GM19351 (cell line): Measurements from ENCODE around the gene ISM1.

Source experiments
- ATAC-seq: cut with Tn5 transposase; IDR thresholded peaks from one replicate; pipeline ENCODE4 v1.9.1; 2021; ENCODE audit warnings: mild to moderate bottlenecking, moderate library complexity; ENCODE audit not compliant: unreplicated experiment

Gene ISM1

GRCh38 chr20:13251904-13252297, 30.8 kb downstream of the ISM1 start:
- no peak for ATAC-seq

GRCh38 chr20:13255356-13255755, 34.3 kb downstream of the ISM1 start:
- no peak for ATAC-seq

GRCh38 chr20:13256606-13257005, 35.5 kb downstream of the ISM1 start:
- no peak for ATAC-seq

DNA sequence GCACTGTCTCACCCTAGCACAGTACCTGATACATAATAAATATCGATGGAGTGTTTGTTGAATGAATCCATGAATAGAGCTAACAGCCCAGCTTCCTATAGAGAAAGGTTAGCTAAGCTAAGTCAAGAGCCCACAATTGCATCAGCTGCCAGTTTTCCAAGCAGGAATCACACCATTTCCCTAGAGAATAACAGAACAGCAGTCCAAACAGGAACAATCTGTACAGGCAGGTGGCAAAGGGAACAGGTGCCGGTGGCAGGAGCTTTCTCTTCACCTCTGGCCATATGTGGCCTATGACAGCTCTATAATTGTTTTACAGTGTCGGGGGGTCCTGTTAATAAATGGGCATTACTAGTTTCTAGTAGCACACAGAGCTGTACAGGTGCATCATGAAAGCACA, 38.8 kb downstream of the ISM1 start:
- ATAC-seq, result no peak

DNA sequence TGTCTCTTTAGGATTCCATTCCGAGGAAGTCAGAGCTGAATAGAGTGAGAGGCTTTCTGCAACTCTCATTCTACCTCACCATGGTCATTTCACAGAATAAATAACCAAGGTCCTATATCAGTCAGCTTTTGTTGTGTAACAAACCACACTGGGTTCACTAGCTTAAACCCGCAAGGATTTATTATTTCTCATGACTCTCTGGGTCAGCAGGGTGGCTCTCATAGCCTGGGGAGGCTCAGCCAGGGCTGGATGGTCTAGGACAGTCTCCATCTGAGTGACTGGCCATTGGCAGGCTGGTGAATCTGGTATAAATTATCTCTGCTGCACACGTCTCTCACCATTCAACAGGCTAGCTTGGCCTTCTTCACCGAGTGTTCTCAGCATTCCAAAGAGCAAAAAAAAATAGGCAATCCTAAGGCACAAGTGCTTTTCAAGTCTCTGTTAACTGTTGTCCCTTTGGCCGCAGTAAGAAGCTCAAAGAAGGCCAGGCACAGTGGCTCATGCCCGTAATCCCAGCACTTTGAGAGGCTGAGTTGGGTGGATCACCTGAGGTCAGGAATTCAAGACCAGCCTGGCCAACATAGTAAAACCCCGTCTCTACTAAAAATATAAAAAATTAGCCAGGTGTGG, 39.7 kb downstream of the ISM1 start:
- no peak for ATAC-seq

DNA sequence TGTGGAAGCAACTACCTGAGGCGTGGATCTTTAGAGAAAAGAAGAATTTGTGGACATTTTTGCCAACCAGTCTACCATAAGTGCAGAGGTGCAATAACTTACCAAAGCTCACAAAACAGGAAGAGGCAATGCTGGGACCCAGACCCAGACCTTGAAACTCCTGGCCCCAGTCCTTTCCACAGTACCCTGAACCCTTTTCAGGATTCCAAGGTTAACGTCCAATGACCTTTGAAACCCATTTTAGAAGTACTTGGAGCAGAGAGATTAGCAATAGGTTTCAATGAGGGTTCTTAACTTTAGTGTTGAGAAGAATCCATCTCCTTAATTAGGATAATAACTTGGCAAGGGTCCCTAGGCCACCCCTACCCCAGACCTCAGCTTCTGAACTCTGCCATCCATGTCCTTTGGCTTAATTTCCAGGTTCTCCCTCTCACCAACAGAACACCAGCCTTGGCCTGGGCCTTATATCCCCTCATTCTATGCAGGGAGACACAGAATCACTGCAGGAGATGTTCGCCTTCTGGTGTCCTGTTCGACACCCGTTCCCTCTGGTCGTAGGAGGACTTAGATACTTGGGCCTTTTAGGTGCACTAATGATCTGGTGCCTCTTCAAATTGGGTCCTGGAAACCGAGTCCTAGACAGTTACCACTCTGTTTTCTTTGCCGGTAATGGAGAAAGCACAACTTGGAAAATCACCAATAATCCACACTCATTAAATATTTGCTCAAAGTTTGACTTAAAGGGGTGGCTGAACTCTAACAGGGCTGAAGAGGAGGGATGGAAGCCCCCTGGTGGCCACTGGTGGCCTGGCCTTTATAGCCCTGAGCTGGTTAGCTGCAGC, 40.6 kb downstream of the ISM1 start:
- peak; percentile 91 for ATAC-seq

GRCh38 chr20:13262302-13262650, 41.2 kb downstream of the ISM1 start:
- ATAC-seq, result no peak

DNA sequence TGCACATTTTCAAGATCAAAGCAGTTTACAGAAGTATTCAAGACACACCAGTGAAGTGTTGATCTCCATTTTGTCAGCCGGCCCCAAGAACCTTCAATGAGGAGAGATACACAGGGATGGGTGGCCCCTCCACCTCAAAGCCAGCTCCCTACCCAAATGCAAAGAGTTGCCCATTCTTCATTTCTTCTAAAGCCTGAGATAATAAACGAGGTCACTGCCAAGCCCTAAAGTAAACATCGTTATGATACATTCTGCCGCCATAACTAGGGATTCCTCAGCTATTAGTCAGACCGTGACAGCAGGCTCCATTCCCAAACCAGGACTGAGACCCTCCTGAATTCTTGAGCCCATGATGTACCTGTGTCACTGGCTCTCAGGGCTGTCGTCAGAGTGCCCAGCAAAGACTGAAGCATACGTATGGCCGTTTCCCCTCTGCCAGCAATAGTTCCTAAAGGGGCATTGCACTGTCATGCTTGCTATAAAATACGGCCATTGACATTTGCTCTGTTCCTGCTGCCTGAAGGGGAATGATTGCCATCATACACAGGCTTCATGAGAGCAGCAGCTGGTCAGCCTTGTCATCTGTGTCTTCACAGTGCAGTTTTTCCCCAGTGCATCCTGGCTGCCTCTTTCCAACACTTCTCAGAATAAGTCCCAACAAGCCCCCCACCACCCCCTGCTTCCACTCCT, 41.7 kb downstream of the ISM1 start:
- no peak for ATAC-seq

- no peak for ATAC-seq
These were observed 42.4 kb downstream of the ISM1 start for GRCh38 chr20:13263451-13263850.

DNA sequence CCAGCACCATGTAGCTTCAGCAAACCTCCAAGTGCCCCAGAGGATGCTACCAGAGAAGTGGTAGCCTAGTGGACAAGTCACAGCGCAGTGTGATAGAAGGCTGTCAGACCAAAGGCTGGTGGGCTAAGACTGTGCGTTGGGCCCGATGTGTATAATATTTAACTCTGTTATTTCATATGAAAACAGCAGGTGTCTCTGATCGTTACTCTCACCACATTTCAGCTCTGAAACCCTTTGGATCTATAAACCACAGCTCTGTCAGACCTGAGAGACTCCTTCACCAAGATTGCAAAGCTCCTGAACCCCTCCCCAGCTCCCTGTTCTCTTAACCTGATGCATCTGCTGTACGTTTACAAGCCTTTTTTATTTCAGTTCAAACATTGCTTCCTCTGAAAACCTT, 43.8 kb downstream of the ISM1 start:
- no peak for ATAC-seq

DNA sequence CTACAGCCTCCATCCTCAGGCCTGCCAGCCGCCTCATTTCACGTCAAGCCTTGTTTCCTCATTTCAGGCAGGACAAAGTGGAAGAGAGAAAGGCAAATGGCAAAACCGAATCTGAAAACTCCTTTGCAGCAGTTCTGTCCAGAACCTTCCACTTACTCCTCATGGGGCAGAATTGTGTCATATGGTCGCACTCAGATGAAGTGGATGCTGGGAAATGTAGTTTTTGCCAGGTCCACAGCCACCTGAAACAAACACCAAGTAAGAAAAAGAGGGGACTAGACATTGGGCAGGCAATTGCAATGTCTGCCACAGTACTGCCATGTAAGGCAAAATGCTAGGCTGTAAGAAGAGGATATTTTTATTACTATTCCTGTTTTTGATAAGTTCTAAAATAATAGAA, 44.9 kb downstream of the ISM1 start:
- ATAC-seq, result no peak

DNA sequence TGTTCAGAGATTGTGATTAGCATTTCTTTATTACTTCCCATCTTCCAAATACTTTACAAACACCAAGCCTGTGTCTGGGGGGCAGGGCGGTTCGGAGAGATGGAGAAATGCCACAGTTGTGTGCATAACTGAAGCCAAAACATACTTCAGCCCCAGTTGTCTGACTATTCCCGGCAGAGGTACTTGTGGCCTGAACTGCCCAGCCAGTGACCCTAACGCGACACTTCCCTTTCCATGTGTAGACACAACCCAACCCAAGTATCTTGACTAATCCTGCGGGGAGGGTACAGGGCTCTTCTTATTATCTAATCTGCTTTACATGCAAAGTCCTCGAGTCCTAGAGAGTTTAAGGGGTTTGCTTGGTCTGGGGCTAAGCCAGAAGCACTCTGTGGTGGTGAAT, 46.2 kb downstream of the ISM1 start:
- ATAC-seq, result no peak

DNA sequence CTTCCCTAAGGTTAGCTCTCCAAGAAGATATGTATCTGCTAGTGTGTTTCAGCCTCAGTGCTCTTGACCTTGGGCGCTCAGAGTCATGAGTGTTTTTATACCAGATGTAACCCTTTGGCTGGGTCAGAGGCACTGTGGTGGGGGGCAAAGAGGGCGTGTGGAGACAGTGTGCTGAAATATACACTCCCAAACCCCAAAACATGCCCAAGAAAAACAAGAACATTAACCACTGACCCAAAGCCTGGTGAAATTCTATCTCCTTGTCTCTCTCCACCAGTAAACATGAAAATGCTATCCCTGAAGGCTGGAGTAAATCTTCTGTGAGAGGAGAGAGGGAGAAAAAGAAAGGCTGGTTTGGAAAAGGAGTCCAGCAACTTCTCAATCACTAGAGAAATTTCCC, 47.9 kb downstream of the ISM1 start:
- ATAC-seq, result no peak

- no peak for ATAC-seq
These were observed 49.1 kb downstream of the ISM1 start for GRCh38 chr20:13270211-13270610.

DNA sequence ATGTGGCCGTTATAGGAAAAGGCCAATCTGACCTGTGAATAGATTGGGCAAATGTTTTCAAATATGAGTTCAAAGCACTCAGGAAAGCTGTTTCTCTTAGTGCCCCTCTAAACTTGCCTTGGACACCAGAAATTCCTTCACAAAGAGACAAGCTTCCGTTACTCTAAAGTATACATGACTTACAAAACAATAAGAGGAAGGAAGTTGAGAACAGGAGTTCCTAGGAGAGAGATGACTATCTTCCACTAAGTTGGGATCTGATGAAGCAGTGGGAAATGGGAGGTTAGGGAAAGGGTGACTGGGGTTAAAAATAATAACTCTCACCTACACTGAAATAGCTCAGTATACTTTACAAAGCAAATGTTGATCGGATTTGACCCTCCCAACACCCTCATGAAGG, 50.0 kb downstream of the ISM1 start:
- ATAC-seq, result no peak

GRCh38 chr20:13271977-13272975, 51.2 kb downstream of the ISM1 start:
- ATAC-seq, result no peak

GRCh38 chr20:13274275-13274861, 53.3 kb downstream of the ISM1 start:
- no peak for ATAC-seq

- ATAC-seq, result no peak
These were observed 56.0 kb downstream of the ISM1 start for GRCh38 chr20:13276945-13277541.

GRCh38 chr20:13277663-13278295, 56.7 kb downstream of the ISM1 start:
- no peak for ATAC-seq
